H1 (cell line): ENCODE measurements around the gene HPCAL4. TPM values are rescaled to one million over a fixed set of nuclear protein-coding genes. Genes with fewer than 3 reads are reported as not detected.
A peak's percentile ranks its signal among the peaks of the same experiment; 100 is the strongest.

Experiments used
- CTCF ChIA-PET: fragments of 300-600 bp; sonication (Branson Sonifier 250); formaldehyde crosslinking; loops from one replicate; lab custom pipeline; 2021; ENCODE audit not compliant: partially characterized antibody; lab: Charles Lee
- POLR2A ChIA-PET: fragments of 300-600 bp; sonication (Branson Sonifier 250); formaldehyde crosslinking; loops from one replicate; lab custom pipeline; 2021; ENCODE audit warnings: inconsistent platforms; ENCODE audit not compliant: partially characterized antibody; lab: Charles Lee
- DNase-seq, 2 experiments: peaks; one replicate each; pipeline versions ENCODE4 v3.0.0 to v3.0.0-alpha.2; 2010 to 2022; ENCODE audit warnings: low spot score in 2 of 2, low read depth in 1 of 2, mixed read lengths in 1 of 2
- FAIRE-seq: peaks from 2 replicates; lab custom pipeline; 2011; peaks lifted over from hg19 to GRCh38; lab: Jason Lieb, UNC
- H2AFZ ChIP-seq: 2 replicates; pipeline ENCODE4 v1.8.1; 2012; ENCODE audit warnings: low read length, inconsistent platforms
- H2AK5ac ChIP-seq: 2 replicates; pipeline ENCODE4 v1.6.1; 2013; ENCODE audit warnings: low read depth, low read length
- H2BK120ac ChIP-seq: replicated peaks from 2 replicates; pipeline ENCODE3; 2013; ENCODE audit warnings: low read depth, low read length, inconsistent platforms
- H2BK12ac ChIP-seq: 2 replicates; pipeline ENCODE4 v1.6.1; 2013; ENCODE audit warnings: low read depth, low read length
- H2BK15ac ChIP-seq: 2 replicates; pipeline ENCODE4 v1.6.1; 2013; ENCODE audit warnings: low read length
- H2BK20ac ChIP-seq: 2 replicates; pipeline ENCODE4 v1.6.1; 2013; ENCODE audit warnings: low read length
- H2BK5ac ChIP-seq: 2 replicates; pipeline ENCODE4 v1.6.1; 2013; ENCODE audit warnings: low read depth, low read length
- H3K14ac ChIP-seq: 2 replicates; pipeline ENCODE4 v1.6.1; 2013; ENCODE audit warnings: inconsistent platforms; ENCODE audit not compliant: insufficient read length
- H3K18ac ChIP-seq: 2 replicates; pipeline ENCODE4 v1.6.1; 2013; ENCODE audit warnings: low read length; ENCODE audit errors: extremely low read depth
- H3K23ac ChIP-seq: 2 replicates; pipeline ENCODE4 v1.6.1; 2013; ENCODE audit warnings: inconsistent platforms; ENCODE audit not compliant: insufficient read length
- H3K23me2 ChIP-seq: 2 replicates; pipeline ENCODE4 v1.6.1; 2013; ENCODE audit warnings: low read depth, low read length
- H3K27ac ChIP-seq: 2 replicates; pipeline ENCODE4 v1.6.1; 2011; ENCODE audit warnings: low read depth, low read length, inconsistent platforms
- H3K27me3 ChIP-seq, 4 experiments: replicated peaks in 1 of 4; 1 replicate in 1 of 4; 2 replicates in 3 of 4; pipeline versions ENCODE4 v1.6.1 to v1.8.1; 2011 to 2013; ENCODE audit warnings: low read length in 3 of 4, mild to moderate bottlenecking in 3 of 4, inconsistent platforms in 2 of 4, mixed read lengths in 2 of 4, moderate library complexity in 1 of 4; ENCODE audit not compliant: control insufficient read depth in 3 of 4, insufficient read depth in 3 of 4; ENCODE audit errors: extremely low read depth in 1 of 4
- H3K36me3 ChIP-seq, 4 experiments: 2 replicates each; pipeline versions ENCODE4 v1.6.1 to v1.8.1; 2011 to 2013; ENCODE audit warnings: mild to moderate bottlenecking in 4 of 4, low read length in 3 of 4, moderate library complexity in 2 of 4, control low read depth in 1 of 4, inconsistent platforms in 1 of 4; ENCODE audit not compliant: insufficient read depth in 4 of 4, control insufficient read depth in 2 of 4
- H3K4ac ChIP-seq: replicated peaks from 2 replicates; pipeline ENCODE3; 2013; ENCODE audit warnings: low read length, low read depth, mixed read lengths, inconsistent platforms; ENCODE audit not compliant: insufficient read length
- H3K4me1 ChIP-seq, 4 experiments: replicated peaks in 1 of 4; 1 replicate in 1 of 4; 2 replicates in 3 of 4; pipeline versions ENCODE4 v1.6.1 to v1.8.1; 2011 to 2013; ENCODE audit warnings: low read length in 3 of 4, inconsistent platforms in 2 of 4, mixed read lengths in 1 of 4; ENCODE audit not compliant: insufficient read depth in 4 of 4, control insufficient read depth in 3 of 4
- H3K4me2 ChIP-seq, 2 experiments: 2 replicates each; pipeline versions ENCODE4 v1.6.1 to v1.8.1; 2011 to 2013; ENCODE audit warnings: low read depth in 2 of 2, low read length in 2 of 2, control low read depth in 1 of 2, inconsistent platforms in 1 of 2, mild to moderate bottlenecking in 1 of 2; ENCODE audit not compliant: insufficient read depth in 1 of 2
- H3K4me3 ChIP-seq, 4 experiments: fragments of 200-600, 300-600 bp in 1 of 4; sonication (generic), shearing (Covaris generic), sonication (Bioruptor Twin) in 1 of 4; 2 replicates each; pipeline versions ENCODE4 v1.5.1 to v1.8.1; 2011 to 2016; ENCODE audit warnings: low read length in 4 of 4, low read depth in 3 of 4, control low read depth in 2 of 4, inconsistent platforms in 2 of 4, mild to moderate bottlenecking in 2 of 4, mixed read lengths in 1 of 4, moderate library complexity in 1 of 4; ENCODE audit not compliant: insufficient read depth in 2 of 4; ENCODE audit errors: extremely low read depth in 1 of 4
- H3K56ac ChIP-seq: replicated peaks from 2 replicates; pipeline ENCODE3; 2013; ENCODE audit warnings: low read depth, mild to moderate bottlenecking, mixed read lengths, low read length, inconsistent platforms; ENCODE audit not compliant: insufficient read length
- H3K79me1 ChIP-seq: 2 replicates; pipeline ENCODE4 v1.6.1; 2013; ENCODE audit warnings: low read depth, low read length, control low read depth
- H3K79me2 ChIP-seq, 2 experiments: 2 replicates each; pipeline versions ENCODE4 v1.6.1 to v1.8.1; 2012 to 2013; ENCODE audit warnings: low read length in 2 of 2, mild to moderate bottlenecking in 2 of 2, inconsistent platforms in 1 of 2; ENCODE audit not compliant: insufficient read depth in 2 of 2, control insufficient read depth in 1 of 2
- H3K9ac ChIP-seq, 4 experiments: replicated peaks in 1 of 4; 1 replicate in 1 of 4; 2 replicates in 3 of 4; pipeline versions ENCODE4 v1.6.1 to v1.8.1; 2011 to 2013; ENCODE audit warnings: low read depth in 3 of 4, low read length in 3 of 4, control low read depth in 2 of 4, mild to moderate bottlenecking in 2 of 4, moderate library complexity in 2 of 4, inconsistent platforms in 1 of 4; ENCODE audit errors: extremely low read depth in 1 of 4
- H3K9me3 ChIP-seq, 2 experiments: 2 replicates each; pipeline versions ENCODE4 v1.6.1 to v1.8.1; 2012 to 2013; ENCODE audit warnings: mild to moderate bottlenecking in 2 of 2, moderate library complexity in 2 of 2, control low read depth in 1 of 2, inconsistent platforms in 1 of 2, low read depth in 1 of 2, low read length in 1 of 2, mixed read lengths in 1 of 2; ENCODE audit not compliant: insufficient read depth in 2 of 2
- H4K20me1 ChIP-seq, 2 experiments: replicated peaks in 1 of 2; 2 replicates each; pipeline versions ENCODE3 to v1.8.1; 2011 to 2013; ENCODE audit warnings: inconsistent platforms in 2 of 2, low read length in 2 of 2, mild to moderate bottlenecking in 1 of 2; ENCODE audit not compliant: insufficient read depth in 2 of 2, control insufficient read depth in 1 of 2
- H4K5ac ChIP-seq: 2 replicates; pipeline ENCODE4 v1.6.1; 2013; ENCODE audit warnings: low read length, low read depth, mixed read lengths, inconsistent platforms; ENCODE audit not compliant: insufficient read length
- H4K8ac ChIP-seq: 2 replicates; pipeline ENCODE4 v1.8.0; 2013; ENCODE audit warnings: mild to moderate bottlenecking, moderate library complexity, low read length, inconsistent platforms; ENCODE audit not compliant: insufficient read depth; ENCODE audit errors: extremely low read depth
- H4K91ac ChIP-seq: replicated peaks from 2 replicates; pipeline ENCODE3; 2013; ENCODE audit warnings: low read length, mixed read lengths, inconsistent platforms; ENCODE audit not compliant: insufficient read length
- NRF1 ChIP-seq: IDR thresholded peaks from 2 replicates; pipeline ENCODE4 v1.6.1; 2011; ENCODE audit warnings: mild to moderate bottlenecking, low read depth, low read length, improper control_type of control experiment
- RNF2 ChIP-seq: fragments of 200-900, 300-1000 bp; sonication (generic); IDR thresholded peaks from 2 replicates; pipeline ENCODE4 v1.7.1; 2016; ENCODE audit warnings: borderline replicate concordance, low read depth, mild to moderate bottlenecking, antibody characterized with exemption, low read length; ENCODE audit not compliant: poor library complexity, severe bottlenecking; ENCODE audit errors: missing control alignments
- SIN3A ChIP-seq, 2 experiments: IDR thresholded peaks in 1 of 2; conservative IDR thresholded peaks in 1 of 2; 2 replicates each; pipeline ENCODE4 v1.6.1; 2011 to 2012; ENCODE audit warnings: low read length in 2 of 2, improper control_type of control experiment in 1 of 2, low read depth in 1 of 2, mild to moderate bottlenecking in 1 of 2
- SP2 ChIP-seq: IDR thresholded peaks from 2 replicates; pipeline ENCODE4 v1.6.1; 2012; ENCODE audit warnings: mild to moderate bottlenecking, low read length, inconsistent platforms
- TCF12 ChIP-seq: IDR thresholded peaks from 2 replicates; pipeline ENCODE4 v1.6.1; 2011; ENCODE audit warnings: low read depth, mild to moderate bottlenecking, low read length
- ZNF274 ChIP-seq: IDR thresholded peaks from 2 replicates; pipeline ENCODE4 v1.7.0; 2012; ENCODE audit warnings: low read length, borderline replicate concordance; ENCODE audit errors: extremely low read depth
- WGBS, 2 experiments: shearing (Covaris generic) in 1 of 2; methylation state at CpG; one replicate each; pipeline versions ENCODE4 v1.1.6 to v1.1.7; 2013 to 2015; ENCODE audit warnings: low lambda C conversion rate in 2 of 2, mixed read lengths in 2 of 2, inconsistent platforms in 1 of 2, low coverage in 1 of 2, missing lambda C conversion rate in 1 of 2; ENCODE audit not compliant: insufficient replicate concordance in 2 of 2, insufficient coverage in 1 of 2, insufficient read length in 1 of 2; ENCODE audit errors: extremely low coverage in 1 of 2, missing lambda C conversion rate in 1 of 2; 5-methylcytosine and 5-hydroxymethylcytosine counted together
- polyA plus RNA-seq, 7 experiments: library from polyadenylated mRNA; depleted of rRNA in 3 of 7; stranded (reverse) in 5 of 7; unstranded in 2 of 7; fragments of >200 nt in 5 of 7; fragments of 200-250 nt in 2 of 7; gene quantifications; 1 replicate in 5 of 7; 2 replicates in 1 of 7; 4 replicates in 1 of 7; pipeline versions ENCODE4 v1.2.1 to v1.2.3, GENCODE V29; 2011 to 2013; ENCODE audit warnings: missing spikeins in 2 of 7, mixed read lengths in 2 of 7
- total RNA-seq: library from RNA; stranded (reverse); fragmentation: NEBNext Ultra II Directional; extraction: Animal tissue kit (Norgen Biotek cat#: 25700); gene quantifications from 2 replicates; pipeline ENCODE4 v1.2.1, GENCODE V29; 2021

The HPCAL4 gene
- total and polyA plus RNA-seq, 2 of the 8 experiments (the other 6 are each of a cell fraction or from before 2014, with no cell fraction given) = 0.54 to 0.74 TPM

GRCh38 chr1:39654291-39654690, 36.9 kb downstream of the HPCAL4 start:
- no peak for TF ChIP-seq SP2
- no peak for TF ChIP-seq ZNF274
- no peak for TF ChIP-seq TCF12
- TF ChIP-seq RNF2 = no peak
- TF ChIP-seq SIN3A (conservative IDR thresholded peaks at IDR 0.05 in 1 of 2, IDR thresholded peaks at IDR 0.05 in 1 of 2; ENCODE audit: low read depth in 1 of 2, low read length in 2 of 2) = no peak
- no peak for TF ChIP-seq NRF1
- ChIA-PET CTCF (interaction anchor here (0.8 to 17.8 kb wide), 20 partner anchors 11 to 242 kb away, joined by 3 to 469 read pairs (median 5); partner anchors contain the start of genes HEYL and NT5C1A), POLR2A (interaction anchor here (1.0 to 1.7 kb wide), 6 partner anchors 9 to 84 kb away, joined by 3 to 5 read pairs (median 4); partner anchors contain the start of gene PPIE)
- DNase-seq = no peak
- H3K18ac ChIP-seq = no peak overlapping the region
- no peak overlapping the region for H3K4ac ChIP-seq
- H3K79me1 ChIP-seq = no peaks in the 10 kb centered on the region
- no peak overlapping the region for H4K91ac ChIP-seq
- peaks cover 0 to 14% (median 5%) of the 10 kb centered on the region in 4 experiments; a peak in 3 of 7 replicates for H3K27me3 ChIP-seq
- no peak overlapping the region for H4K5ac ChIP-seq
- no peak overlapping the region for H2BK5ac ChIP-seq
- WGBS, 2 experiments = 83% methylated on average over 7 of the region's 7 CpGs; no CpG with 5 or more reads in 1 of the 2 experiments
- H2BK120ac ChIP-seq = no peak overlapping the region
- no peak overlapping the region for H2AK5ac ChIP-seq
- no peak overlapping the region for H4K8ac ChIP-seq
- no peaks in the 10 kb centered on the region for H3K23me2 ChIP-seq
- no peak overlapping the region for H3K4me2 ChIP-seq
- no peaks in the 10 kb centered on the region for H3K79me2 ChIP-seq
- FAIRE-seq = no peak
- H3K14ac ChIP-seq = no peak overlapping the region
- no peak overlapping the region for H2AFZ ChIP-seq
- H3K9me3 ChIP-seq = no peaks in the 10 kb centered on the region
- H2BK15ac ChIP-seq = no peak overlapping the region
- no peak overlapping the region; the same call in 1 of the 2 replicates for H2BK12ac ChIP-seq
- no peak overlapping the region for H3K4me3 ChIP-seq
- H3K36me3 ChIP-seq = no peaks in the 10 kb centered on the region
- peak overlapping the region; percentile 43; the same call in 1 of the 2 replicates for H2BK20ac ChIP-seq
- no peak overlapping the region for H3K56ac ChIP-seq
- H3K4me1 ChIP-seq = no peaks in the 10 kb centered on the region
- H4K20me1 ChIP-seq = peaks cover 0 to 2% of the 10 kb centered on the region in 2 experiments
- no peak overlapping the region for H3K9ac ChIP-seq
- H3K27ac ChIP-seq = no peak overlapping the region
- no peak overlapping the region for H3K23ac ChIP-seq
